HepG2 (cell line): Measurements from ENCODE around the gene NRSN2. TPM values are rescaled to one million over a fixed set of nuclear protein-coding genes. Genes with fewer than 3 reads are reported as not detected.

ENCODE experiments used
- CC2D1A ChIP-seq: sonication (generic); formaldehyde crosslinking; IDR thresholded peaks from 2 replicates; pipeline ENCODE4 v1.8.1; 2023; ENCODE audit warnings: mild to moderate bottlenecking, missing genetic modification reagents
- HNF1A ChIP-seq, 2 experiments: sonication (generic) in 1 of 2; formaldehyde crosslinking in 1 of 2; IDR thresholded peaks; 2 replicates each; pipeline versions ENCODE4 v1.4.0 to v1.6.1; 2016 to 2020; ENCODE audit warnings: borderline replicate concordance in 1 of 2, low read depth in 1 of 2, mild to moderate bottlenecking in 1 of 2, missing genetic modification reagents in 1 of 2
- HNF1B ChIP-seq: sonication (generic); formaldehyde crosslinking; IDR thresholded peaks from 2 replicates; pipeline ENCODE4 v1.5.1; 2020; ENCODE audit warnings: mild to moderate bottlenecking, moderate library complexity, missing genetic modification reagents
- IRX3 ChIP-seq: sonication (generic); formaldehyde crosslinking; IDR thresholded peaks from 2 replicates; pipeline ENCODE4 v1.8.1; 2023; ENCODE audit warnings: mild to moderate bottlenecking, low read depth, missing genetic modification reagents, borderline replicate concordance
- NR1H2 ChIP-seq: sonication (generic); formaldehyde crosslinking; IDR thresholded peaks from 2 replicates; pipeline ENCODE4 v1.8.1; 2022; ENCODE audit warnings: low read depth, missing genetic modification reagents, borderline replicate concordance
- TARDBP ChIP-seq: sonication (generic); formaldehyde crosslinking; IDR thresholded peaks from 2 replicates; pipeline ENCODE4 v1.8.0; 2022; ENCODE audit warnings: mild to moderate bottlenecking, missing genetic modification reagents
- TERF1 ChIP-seq: sonication (generic); formaldehyde crosslinking; IDR thresholded peaks from 2 replicates; pipeline ENCODE4 v1.8.0; 2022; ENCODE audit warnings: mild to moderate bottlenecking, missing genetic modification reagents, moderate library complexity
- ZBTB7B ChIP-seq: sonication (generic); formaldehyde crosslinking; IDR thresholded peaks from 2 replicates; pipeline ENCODE4 v1.4.0; 2020; ENCODE audit warnings: missing genetic modification reagents
- ZEB1 ChIP-seq: IDR thresholded peaks from 2 replicates; pipeline ENCODE4 v1.6.1; 2012; ENCODE audit warnings: mild to moderate bottlenecking, low read depth, inconsistent platforms; ENCODE audit not compliant: insufficient replicate concordance
- ZNF383 ChIP-seq: sonication (generic); formaldehyde crosslinking; IDR thresholded peaks from 2 replicates; pipeline ENCODE4 v1.4.0; 2020; ENCODE audit warnings: missing genetic modification reagents, mild to moderate bottlenecking, borderline replicate concordance
- ZNF616 ChIP-seq: sonication (generic); formaldehyde crosslinking; IDR thresholded peaks from 2 replicates; pipeline ENCODE4 v1.5.0; 2020; ENCODE audit warnings: low read depth, mild to moderate bottlenecking, missing genetic modification reagents
- ZNF652 ChIP-seq: IDR thresholded peaks from 2 replicates; pipeline ENCODE4 v1.6.1; 2016; ENCODE audit warnings: low read depth, borderline replicate concordance
- ZSCAN9 ChIP-seq: IDR thresholded peaks from 2 replicates; pipeline ENCODE4 v1.6.1; 2016; ENCODE audit warnings: borderline replicate concordance
- polyA plus RNA-seq, 8 experiments: library from polyadenylated mRNA; depleted of rRNA in 3 of 8; stranded (reverse) in 7 of 8; unstranded in 1 of 8; fragments of >200 nt; fragmentation: Illumina TruSeq in 4 of 8; extraction: Trizol in 4 of 8; gene quantifications; 2 replicates each; pipeline versions ENCODE4 v1.2.1 to v1.2.3, GENCODE V29; 2011 to 2016; ENCODE audit warnings: low read depth in 4 of 8, missing spikeins in 1 of 8, mixed read lengths in 1 of 8; ENCODE audit not compliant: insufficient read depth in 1 of 8
- total RNA-seq, 5 experiments: library from RNA; depleted of rRNA; stranded (reverse); fragments of >200 nt; fragmentation: Illumina TruSeq; extraction: Trizol; gene quantifications; 2 replicates each; pipeline ENCODE4 v1.2.3, GENCODE V29; 2016; ENCODE audit warnings: low read depth in 1 of 5
- TF ChIP-seq, protein P1 (sequence below): sonication (generic); formaldehyde crosslinking; IDR thresholded peaks from 2 replicates; pipeline ENCODE4 v1.4.0; 2020; ENCODE audit warnings: missing genetic modification reagents
- TF ChIP-seq, protein P2 (sequence below): sonication (generic); formaldehyde crosslinking; IDR thresholded peaks from 2 replicates; pipeline ENCODE4 v1.4.0; 2020; ENCODE audit warnings: missing genetic modification reagents; ENCODE audit errors: not compliant biosample characterization

The NRSN2 gene
- total and polyA plus RNA-seq, 2 of the 13 experiments (the other 11 are each of a cell fraction or from before 2014, with no cell fraction given): 32.3 to 49.4 TPM

DNA sequence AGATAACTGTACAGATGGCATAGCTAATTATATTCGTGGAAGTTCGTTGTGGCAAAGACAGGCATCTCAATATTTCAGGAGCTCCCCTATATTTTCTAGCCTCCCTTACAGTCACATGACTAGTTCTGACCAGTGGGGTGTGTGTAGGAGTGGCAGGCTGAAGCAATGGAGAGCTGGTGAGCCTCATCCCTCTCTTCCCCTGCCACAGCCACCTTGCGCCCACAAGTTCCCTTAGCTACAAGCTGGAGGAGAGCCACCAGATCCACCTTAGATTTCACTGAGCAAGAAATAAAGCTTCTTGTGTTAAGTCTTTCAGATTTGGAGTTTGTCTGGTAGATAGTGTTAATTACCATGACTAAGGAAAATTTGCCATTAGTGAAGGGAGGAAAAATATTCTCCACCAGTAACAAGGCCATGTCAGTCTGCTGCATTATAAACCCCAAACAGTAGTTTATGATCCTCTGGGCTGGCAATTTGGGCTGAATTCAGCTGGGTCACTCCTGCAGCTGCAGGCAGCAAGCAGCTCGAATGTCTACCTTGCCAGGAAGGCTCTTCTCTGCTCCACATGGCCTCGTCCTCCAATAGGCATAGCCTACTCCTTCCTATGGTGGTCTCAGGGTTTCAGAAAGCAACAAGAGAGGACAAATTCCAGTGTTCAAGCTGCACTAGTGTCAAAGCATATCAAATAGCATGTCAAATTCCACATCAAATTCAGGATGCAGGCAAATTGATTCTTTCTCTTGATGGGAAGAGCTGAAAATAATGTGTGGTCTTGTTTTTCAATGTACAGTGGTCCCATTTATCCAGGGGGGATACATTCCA lies 53.8 kb downstream of the NRSN2 start (continued):
- TF ChIP-seq, protein P1, sequence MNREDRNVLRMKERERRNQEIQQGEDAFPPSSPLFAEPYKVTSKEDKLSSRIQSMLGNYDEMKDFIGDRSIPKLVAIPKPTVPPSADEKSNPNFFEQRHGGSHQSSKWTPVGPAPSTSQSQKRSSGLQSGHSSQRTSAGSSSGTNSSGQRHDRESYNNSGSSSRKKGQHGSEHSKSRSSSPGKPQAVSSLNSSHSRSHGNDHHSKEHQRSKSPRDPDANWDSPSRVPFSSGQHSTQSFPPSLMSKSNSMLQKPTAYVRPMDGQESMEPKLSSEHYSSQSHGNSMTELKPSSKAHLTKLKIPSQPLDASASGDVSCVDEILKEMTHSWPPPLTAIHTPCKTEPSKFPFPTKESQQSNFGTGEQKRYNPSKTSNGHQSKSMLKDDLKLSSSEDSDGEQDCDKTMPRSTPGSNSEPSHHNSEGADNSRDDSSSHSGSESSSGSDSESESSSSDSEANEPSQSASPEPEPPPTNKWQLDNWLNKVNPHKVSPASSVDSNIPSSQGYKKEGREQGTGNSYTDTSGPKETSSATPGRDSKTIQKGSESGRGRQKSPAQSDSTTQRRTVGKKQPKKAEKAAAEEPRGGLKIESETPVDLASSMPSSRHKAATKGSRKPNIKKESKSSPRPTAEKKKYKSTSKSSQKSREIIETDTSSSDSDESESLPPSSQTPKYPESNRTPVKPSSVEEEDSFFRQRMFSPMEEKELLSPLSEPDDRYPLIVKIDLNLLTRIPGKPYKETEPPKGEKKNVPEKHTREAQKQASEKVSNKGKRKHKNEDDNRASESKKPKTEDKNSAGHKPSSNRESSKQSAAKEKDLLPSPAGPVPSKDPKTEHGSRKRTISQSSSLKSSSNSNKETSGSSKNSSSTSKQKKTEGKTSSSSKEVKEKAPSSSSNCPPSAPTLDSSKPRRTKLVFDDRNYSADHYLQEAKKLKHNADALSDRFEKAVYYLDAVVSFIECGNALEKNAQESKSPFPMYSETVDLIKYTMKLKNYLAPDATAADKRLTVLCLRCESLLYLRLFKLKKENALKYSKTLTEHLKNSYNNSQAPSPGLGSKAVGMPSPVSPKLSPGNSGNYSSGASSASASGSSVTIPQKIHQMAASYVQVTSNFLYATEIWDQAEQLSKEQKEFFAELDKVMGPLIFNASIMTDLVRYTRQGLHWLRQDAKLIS (CRISPR knock-in tag): no peak; the same call in 1 of the 2 replicates
- no peak for TF ChIP-seq IRX3 (CRISPR knock-in tag)
- 0 out of 2 replicates have a peak, but pooled peaks have one; percentile 51 for TF ChIP-seq CC2D1A (CRISPR knock-in tag)
- TF ChIP-seq TARDBP (CRISPR knock-in tag): no peak; the same call in 1 of the 2 replicates
- no peak for TF ChIP-seq ZNF616 (CRISPR knock-in tag)
- TF ChIP-seq, protein P2, sequence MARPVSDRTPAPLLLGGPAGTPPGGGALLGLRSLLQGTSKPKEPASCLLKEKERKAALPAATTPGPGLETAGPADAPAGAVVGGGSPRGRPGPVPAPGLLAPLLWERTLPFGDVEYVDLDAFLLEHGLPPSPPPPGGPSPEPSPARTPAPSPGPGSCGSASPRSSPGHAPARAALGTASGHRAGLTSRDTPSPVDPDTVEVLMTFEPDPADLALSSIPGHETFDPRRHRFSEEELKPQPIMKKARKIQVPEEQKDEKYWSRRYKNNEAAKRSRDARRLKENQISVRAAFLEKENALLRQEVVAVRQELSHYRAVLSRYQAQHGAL (CRISPR knock-in tag): peak; percentile 38
- TF ChIP-seq ZSCAN9 (CRISPR knock-in tag): peak; percentile 41; the same call in 1 of the 2 replicates
- TF ChIP-seq ZEB1: no peak
- TF ChIP-seq TERF1 (CRISPR knock-in tag): no peak
- TF ChIP-seq HNF1B (CRISPR knock-in tag): peak; percentile 66; the same call in 1 of the 2 replicates
- TF ChIP-seq HNF1A (IDR thresholded peaks at IDR 0.05; ENCODE audit: low read depth): no peak; the same call in 1 of the 2 replicates
- TF ChIP-seq HNF1A (CRISPR knock-in tag; IDR thresholded peaks at IDR 0.05; ENCODE audit: borderline replicate concordance): no peak
- TF ChIP-seq ZNF652 (CRISPR knock-in tag): 0 out of 2 replicates have a peak, but pooled peaks have one; percentile 7
- peak; percentile 63; the same call in 1 of the 2 replicates for TF ChIP-seq ZBTB7B (CRISPR knock-in tag)
- TF ChIP-seq ZNF383 (CRISPR knock-in tag): no peak
- TF ChIP-seq NR1H2 (CRISPR knock-in tag): no peak
